ENCODE results near the gene CDH16.

DNA sequence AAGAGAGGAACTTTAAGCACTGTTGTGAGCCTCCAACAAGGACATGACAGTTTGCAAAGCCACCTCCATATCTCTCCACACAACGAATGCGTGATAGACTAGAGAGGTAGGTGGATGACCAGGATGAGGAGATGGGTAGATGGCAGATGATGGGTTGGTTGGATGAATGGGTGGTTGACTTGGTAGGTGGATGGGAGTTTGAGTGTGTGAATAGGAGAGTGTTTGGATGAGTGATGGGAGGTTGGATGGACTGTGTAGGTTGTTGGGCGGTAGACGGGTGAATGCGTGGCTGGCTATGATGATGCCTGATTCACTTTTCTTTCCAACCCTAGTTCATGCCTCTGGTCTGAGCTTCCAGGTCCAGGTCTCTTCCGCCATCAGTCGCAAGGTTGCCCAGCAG lies 4.1 kb downstream of the CDH16 start:
- TF ChIP-seq, protein P1, sequence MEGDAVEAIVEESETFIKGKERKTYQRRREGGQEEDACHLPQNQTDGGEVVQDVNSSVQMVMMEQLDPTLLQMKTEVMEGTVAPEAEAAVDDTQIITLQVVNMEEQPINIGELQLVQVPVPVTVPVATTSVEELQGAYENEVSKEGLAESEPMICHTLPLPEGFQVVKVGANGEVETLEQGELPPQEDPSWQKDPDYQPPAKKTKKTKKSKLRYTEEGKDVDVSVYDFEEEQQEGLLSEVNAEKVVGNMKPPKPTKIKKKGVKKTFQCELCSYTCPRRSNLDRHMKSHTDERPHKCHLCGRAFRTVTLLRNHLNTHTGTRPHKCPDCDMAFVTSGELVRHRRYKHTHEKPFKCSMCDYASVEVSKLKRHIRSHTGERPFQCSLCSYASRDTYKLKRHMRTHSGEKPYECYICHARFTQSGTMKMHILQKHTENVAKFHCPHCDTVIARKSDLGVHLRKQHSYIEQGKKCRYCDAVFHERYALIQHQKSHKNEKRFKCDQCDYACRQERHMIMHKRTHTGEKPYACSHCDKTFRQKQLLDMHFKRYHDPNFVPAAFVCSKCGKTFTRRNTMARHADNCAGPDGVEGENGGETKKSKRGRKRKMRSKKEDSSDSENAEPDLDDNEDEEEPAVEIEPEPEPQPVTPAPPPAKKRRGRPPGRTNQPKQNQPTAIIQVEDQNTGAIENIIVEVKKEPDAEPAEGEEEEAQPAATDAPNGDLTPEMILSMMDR (IDR thresholded peaks at IDR 0.05), result no peak
- TF ChIP-seq POLR2A (IDR thresholded peaks at IDR 0.05), result no peak
